RCC 7860 (cell line): ENCODE measurements around the gene SIGLEC14.

Experiments used
- DNase-seq: peaks from one replicate; pipeline ENCODE4 v3.0.0-alpha.2; 2015; ENCODE audit warnings: low spot score
- FAIRE-seq: peaks from 2 replicates; lab custom pipeline; 2012; peaks lifted over from hg19 to GRCh38; lab: Jason Lieb, UNC

SIGLEC14 gene

GRCh38 chr19:51626675-51627074 lies 19.9 kb downstream of the SIGLEC14 start:
- DNase-seq (no peak), FAIRE-seq (no peak)

- FAIRE-seq (no peak), DNase-seq (no peak)
Observed at GRCh38 chr19:51621178-51621577, 25.4 kb downstream of the SIGLEC14 start.

- no peak for DNase-seq
- no peak for FAIRE-seq
Observed at GRCh38 chr19:51615991-51616390, 30.6 kb downstream of the SIGLEC14 start.

- no peak for FAIRE-seq
- no peak for DNase-seq
Observed at GRCh38 chr19:51614789-51615188, 31.8 kb downstream of the SIGLEC14 start.

- FAIRE-seq, result no peak
- DNase-seq, result no peak
Observed at GRCh38 chr19:51610576-51610975, 36.0 kb downstream of the SIGLEC14 start.

- DNase-seq, result peak; percentile 43
- no peak for FAIRE-seq
Observed at GRCh38 chr19:51607920-51608562, 38.6 kb downstream of the SIGLEC14 start.

- FAIRE-seq, result no peak
- DNase-seq, result no peak
Observed at GRCh38 chr19:51607077-51607476, 39.5 kb downstream of the SIGLEC14 start.

- no peak for FAIRE-seq
- no peak for DNase-seq
Observed at GRCh38 chr19:51602189-51602854, 44.3 kb downstream of the SIGLEC14 start.

- FAIRE-seq, result no peak
- DNase-seq, result no peak
Observed at GRCh38 chr19:51600940-51601580, 45.6 kb downstream of the SIGLEC14 start.

GRCh38 chr19:51599084-51599483 lies 47.5 kb downstream of the SIGLEC14 start:
- FAIRE-seq, result no peak
- no peak for DNase-seq

GRCh38 chr19:51598159-51598915 lies 48.3 kb downstream of the SIGLEC14 start:
- FAIRE-seq, result no peak
- DNase-seq, result no peak

- no peak for DNase-seq
- no peak for FAIRE-seq
Observed at GRCh38 chr19:51595190-51596175, 51.1 kb downstream of the SIGLEC14 start.

GRCh38 chr19:51594774-51595109 lies 51.9 kb downstream of the SIGLEC14 start:
- FAIRE-seq (no peak), DNase-seq (no peak)

- DNase-seq (peak; percentile 86), FAIRE-seq (peak; percentile 76)
Observed at GRCh38 chr19:51593969-51594773, 52.5 kb downstream of the SIGLEC14 start.

- FAIRE-seq (no peak), DNase-seq (no peak)
Observed at GRCh38 chr19:51593138-51593890, 53.3 kb downstream of the SIGLEC14 start.
